GM12874 (cell line): ENCODE results near the gene TLE7.

Source experiments
- TF ChIP-seq, protein P1 (sequence below): IDR thresholded peaks from 2 replicates; pipeline ENCODE4 v1.5.1; 2011; ENCODE audit warnings: low read depth, mild to moderate bottlenecking, control low read depth, low read length, moderate library complexity; ENCODE audit not compliant: insufficient read depth

The TLE7 gene

DNA sequence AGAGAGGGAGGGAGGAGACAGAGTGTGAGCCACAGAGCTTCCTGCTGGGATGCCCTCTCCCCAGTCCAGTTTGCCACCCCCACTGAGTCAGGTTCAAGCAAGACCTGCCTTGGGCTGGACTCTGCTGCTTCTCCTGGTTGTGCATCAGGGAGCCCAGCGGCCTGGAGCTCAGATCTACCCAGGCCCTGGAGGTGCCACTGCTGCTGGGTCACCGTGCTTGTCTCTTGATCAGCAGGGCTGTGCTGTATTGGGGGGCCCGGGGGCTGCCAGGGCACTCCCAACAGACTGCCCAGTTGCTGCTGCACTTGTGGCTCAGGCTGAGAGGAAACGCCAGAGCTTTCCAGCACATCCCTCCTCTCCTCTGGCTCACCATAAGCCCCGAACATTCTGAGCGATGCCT lies 8.9 kb downstream of the TLE7 start:
- TF ChIP-seq, protein P1, sequence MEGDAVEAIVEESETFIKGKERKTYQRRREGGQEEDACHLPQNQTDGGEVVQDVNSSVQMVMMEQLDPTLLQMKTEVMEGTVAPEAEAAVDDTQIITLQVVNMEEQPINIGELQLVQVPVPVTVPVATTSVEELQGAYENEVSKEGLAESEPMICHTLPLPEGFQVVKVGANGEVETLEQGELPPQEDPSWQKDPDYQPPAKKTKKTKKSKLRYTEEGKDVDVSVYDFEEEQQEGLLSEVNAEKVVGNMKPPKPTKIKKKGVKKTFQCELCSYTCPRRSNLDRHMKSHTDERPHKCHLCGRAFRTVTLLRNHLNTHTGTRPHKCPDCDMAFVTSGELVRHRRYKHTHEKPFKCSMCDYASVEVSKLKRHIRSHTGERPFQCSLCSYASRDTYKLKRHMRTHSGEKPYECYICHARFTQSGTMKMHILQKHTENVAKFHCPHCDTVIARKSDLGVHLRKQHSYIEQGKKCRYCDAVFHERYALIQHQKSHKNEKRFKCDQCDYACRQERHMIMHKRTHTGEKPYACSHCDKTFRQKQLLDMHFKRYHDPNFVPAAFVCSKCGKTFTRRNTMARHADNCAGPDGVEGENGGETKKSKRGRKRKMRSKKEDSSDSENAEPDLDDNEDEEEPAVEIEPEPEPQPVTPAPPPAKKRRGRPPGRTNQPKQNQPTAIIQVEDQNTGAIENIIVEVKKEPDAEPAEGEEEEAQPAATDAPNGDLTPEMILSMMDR = no peak

DNA sequence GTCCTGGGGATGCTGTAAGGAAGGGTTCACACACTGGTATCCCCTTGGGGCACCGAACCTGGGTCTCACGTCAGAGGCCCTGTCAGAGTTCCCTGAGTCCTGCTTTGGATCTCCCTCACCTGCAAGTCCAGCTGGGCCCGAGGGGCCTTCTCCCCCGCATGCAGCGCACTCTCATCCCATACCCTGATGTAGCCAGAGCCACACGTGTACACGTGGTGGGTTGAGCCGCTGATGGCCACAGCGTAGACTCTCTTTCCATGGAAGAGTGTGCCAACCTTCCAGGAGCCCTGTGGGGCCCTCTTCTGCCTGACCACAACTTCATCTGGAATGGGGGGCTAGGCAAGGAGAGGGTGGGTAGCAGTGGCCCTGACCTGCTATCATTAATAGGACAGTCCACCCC lies 9.9 kb downstream of the TLE7 start:
- TF ChIP-seq, protein P1 = no peak

DNA sequence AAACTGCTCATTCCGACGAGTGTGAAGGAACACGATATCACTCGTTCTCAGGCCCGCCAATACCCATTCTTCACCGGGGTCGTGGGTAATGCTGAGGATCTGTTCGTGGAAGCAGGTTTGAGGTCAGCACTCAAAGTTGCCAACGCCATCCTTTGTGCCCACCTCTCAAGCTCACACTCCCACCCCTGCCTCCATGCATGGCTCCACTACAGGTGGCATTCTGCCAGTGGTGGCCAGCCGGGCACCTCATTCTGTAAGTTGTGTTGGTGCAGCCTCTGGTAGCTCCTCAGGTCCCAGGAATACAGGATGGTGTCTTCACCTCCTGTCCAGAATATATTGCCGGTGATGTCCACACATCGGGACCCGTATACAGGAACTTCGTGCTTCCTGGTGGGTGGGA lies 10.7 kb downstream of the TLE7 start:
- TF ChIP-seq, protein P1 = no peak

DNA sequence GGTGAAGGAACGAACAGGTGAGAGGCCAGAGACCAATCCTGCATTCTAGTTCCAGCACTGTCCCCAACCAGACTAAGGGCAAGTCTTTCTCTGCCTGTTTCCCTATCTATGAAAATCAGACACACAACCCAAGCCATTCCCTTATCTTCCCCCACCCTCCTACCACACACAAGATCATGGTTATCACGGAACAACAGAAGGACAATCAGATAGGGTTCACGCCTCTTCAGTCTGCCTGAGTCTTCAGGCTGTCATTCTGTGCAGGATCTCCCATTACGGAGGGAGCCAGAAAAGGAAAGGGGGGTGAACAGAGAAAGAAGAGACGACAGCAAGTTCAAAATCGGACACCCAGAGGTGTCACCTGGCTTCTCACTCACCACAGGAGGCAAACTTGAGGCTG lies 11.1 kb downstream of the TLE7 start:
- TF ChIP-seq, protein P1 = no peak

DNA sequence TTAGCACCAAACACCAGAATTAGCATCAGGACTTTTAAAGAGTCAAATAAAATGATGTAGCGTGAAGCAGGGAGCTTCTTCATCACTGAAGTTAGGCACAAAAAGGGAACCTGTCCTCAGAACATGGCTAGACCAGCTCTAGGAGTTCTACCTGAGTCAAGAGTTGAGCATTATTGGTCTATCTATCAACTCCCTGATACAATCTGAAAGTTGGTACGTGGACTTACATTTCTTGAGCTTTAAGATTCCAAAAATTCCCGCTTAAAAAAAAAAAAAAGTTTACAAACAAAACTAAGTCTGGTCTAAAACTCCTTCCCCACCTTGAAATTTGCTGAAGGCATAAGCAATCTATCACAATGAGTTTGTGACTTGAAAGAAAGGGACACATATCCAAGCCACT lies 12.3 kb downstream of the TLE7 start:
- TF ChIP-seq, protein P1 = no peak

DNA sequence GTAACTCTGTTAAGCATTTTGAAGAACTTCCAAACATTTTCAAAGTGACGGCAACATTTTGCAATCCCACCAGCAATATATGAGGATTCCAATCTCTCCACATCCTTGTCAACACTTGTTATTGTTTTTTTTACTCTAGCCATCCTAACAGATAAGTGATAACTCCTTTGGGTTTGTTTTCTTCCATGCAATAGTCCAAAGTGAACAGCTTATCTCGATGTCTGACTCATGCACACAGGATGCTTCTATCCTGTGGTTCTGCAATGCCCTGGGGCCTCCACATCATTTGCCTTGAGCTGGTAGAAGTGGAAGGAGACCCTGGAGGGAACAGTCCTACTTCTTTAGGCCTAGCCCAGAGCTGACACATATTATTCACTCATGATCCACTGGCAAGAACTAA lies 13.0 kb downstream of the TLE7 start:
- TF ChIP-seq, protein P1 = no peak

DNA sequence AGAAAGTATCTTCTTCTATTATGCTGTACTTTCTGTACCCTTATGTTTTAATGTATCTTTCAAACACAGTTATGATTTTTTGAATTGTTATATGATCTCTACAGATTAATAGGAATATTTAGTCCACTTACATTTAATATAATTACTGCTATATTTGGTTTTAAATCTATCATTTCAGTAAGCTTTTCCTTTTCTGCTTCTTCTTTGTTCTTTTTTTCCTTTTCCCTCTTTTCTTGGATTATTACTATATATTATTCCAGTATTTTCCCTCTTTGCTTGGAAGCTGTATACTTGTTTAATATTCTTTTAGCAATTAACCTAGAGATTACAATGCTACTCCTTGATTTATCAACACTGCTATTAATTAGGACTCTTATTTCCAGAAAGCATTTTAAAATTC lies 13.5 kb downstream of the TLE7 start:
- TF ChIP-seq, protein P1 = no peak
